Bronchial epithelial cell (primary cell): Measurements from ENCODE around the gene EPHA6. TPM values are rescaled to one million over a fixed set of nuclear protein-coding genes. Genes with fewer than 3 reads are reported as not detected.

ENCODE experiments used
- DNase-seq: peaks from one replicate; pipeline ENCODE4 v3.0.0-alpha.2; 2010; ENCODE audit warnings: low read depth
- FAIRE-seq: peaks from 2 replicates; lab custom pipeline; 2011; peaks lifted over from hg19 to GRCh38; lab: Jason Lieb, UNC
- H3K27me3 ChIP-seq: 2 replicates; pipeline ENCODE4 v1.5.1; 2011; ENCODE audit warnings: low read length; ENCODE audit not compliant: control insufficient read depth, insufficient read depth
- H3K36me3 ChIP-seq: 2 replicates; pipeline ENCODE4 v1.5.1; 2011; ENCODE audit warnings: low read length; ENCODE audit not compliant: control insufficient read depth, insufficient read depth
- H3K4me3 ChIP-seq: 2 replicates; pipeline ENCODE4 v1.5.1; 2011; ENCODE audit warnings: mild to moderate bottlenecking, low read depth, low read length, control low read depth
- total RNA-seq: library from RNA; depleted of rRNA; stranded (reverse); fragments of >200 nt; gene quantifications from 2 replicates; pipeline ENCODE4 v1.2.1, GENCODE V29; 2014
- TF ChIP-seq, protein P1 (sequence below): IDR thresholded peaks from 2 replicates; pipeline ENCODE4 v1.5.1; 2011; ENCODE audit warnings: mild to moderate bottlenecking, moderate library complexity, low read length, control low read depth, inconsistent platforms; ENCODE audit not compliant: insufficient read depth, severe bottlenecking

EPHA6 gene
- total RNA-seq, 1 donor from 2014 or later, result 0.26 TPM

DNA sequence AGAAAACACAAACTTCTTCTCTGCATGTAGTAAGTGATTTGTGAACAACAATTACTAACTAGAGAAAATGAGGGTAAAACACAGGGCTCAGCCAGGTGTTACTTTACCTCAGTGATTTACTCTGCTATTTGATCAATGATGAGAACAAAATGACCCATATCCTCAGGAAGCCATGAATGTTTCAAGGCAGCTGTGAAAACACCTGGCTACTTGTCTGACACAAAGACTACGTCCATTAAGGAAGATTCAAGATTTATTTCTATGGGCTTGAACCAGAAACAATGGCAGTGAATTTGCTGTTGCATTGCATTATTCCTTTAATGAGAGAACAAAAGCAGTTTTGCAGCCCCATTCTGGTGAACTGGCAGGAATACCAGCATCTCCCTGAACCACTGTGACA is 575.5 kb downstream of the EPHA6 start:
- TF ChIP-seq, protein P1, sequence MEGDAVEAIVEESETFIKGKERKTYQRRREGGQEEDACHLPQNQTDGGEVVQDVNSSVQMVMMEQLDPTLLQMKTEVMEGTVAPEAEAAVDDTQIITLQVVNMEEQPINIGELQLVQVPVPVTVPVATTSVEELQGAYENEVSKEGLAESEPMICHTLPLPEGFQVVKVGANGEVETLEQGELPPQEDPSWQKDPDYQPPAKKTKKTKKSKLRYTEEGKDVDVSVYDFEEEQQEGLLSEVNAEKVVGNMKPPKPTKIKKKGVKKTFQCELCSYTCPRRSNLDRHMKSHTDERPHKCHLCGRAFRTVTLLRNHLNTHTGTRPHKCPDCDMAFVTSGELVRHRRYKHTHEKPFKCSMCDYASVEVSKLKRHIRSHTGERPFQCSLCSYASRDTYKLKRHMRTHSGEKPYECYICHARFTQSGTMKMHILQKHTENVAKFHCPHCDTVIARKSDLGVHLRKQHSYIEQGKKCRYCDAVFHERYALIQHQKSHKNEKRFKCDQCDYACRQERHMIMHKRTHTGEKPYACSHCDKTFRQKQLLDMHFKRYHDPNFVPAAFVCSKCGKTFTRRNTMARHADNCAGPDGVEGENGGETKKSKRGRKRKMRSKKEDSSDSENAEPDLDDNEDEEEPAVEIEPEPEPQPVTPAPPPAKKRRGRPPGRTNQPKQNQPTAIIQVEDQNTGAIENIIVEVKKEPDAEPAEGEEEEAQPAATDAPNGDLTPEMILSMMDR, result no peak
- H3K4me3 ChIP-seq, result no peak overlapping the region
- no peaks in the 10 kb centered on the region for H3K27me3 ChIP-seq
- DNase-seq, result no peak
- FAIRE-seq, result no peak
- H3K36me3 ChIP-seq, result no peaks in the 10 kb centered on the region

DNA sequence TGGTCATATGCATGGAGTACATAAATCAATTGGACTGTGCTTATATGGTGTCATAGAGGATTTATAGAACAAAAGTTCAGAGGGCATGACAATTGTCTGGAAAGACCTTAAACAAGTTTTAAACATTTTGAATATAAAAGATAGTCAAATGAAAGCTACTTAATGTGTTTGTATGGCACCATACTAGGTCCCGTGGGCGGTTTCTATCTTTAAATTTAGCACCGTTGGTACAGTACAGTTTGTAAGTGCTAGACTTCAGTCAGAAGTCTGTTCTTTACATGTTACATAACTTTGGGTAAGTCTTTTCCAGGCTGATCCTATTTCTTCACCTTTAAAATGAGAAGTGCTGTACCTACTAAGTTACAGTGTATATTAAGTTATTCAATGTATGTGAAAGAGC is 576.8 kb downstream of the EPHA6 start:
- H3K4me3 ChIP-seq, result no peak overlapping the region
- TF ChIP-seq, protein P1, result no peak
- no peak for FAIRE-seq
- no peak for DNase-seq
- H3K36me3 ChIP-seq, result no peaks in the 10 kb centered on the region
- H3K27me3 ChIP-seq, result no peaks in the 10 kb centered on the region

GRCh38 chr3:97409612-97410011 is 595.2 kb downstream of the EPHA6 start:
- Histone ChIP-seq H3K27me3 (no peaks in the 10 kb centered on the region), H3K4me3 (no peak overlapping the region), H3K36me3 (no peaks in the 10 kb centered on the region)
- TF ChIP-seq, protein P1, result no peak
- DNase-seq, result no peak
- FAIRE-seq, result no peak

GRCh38 chr3:97421565-97421964 is 607.2 kb downstream of the EPHA6 start:
- DNase-seq (no peak), FAIRE-seq (no peak)

DNA sequence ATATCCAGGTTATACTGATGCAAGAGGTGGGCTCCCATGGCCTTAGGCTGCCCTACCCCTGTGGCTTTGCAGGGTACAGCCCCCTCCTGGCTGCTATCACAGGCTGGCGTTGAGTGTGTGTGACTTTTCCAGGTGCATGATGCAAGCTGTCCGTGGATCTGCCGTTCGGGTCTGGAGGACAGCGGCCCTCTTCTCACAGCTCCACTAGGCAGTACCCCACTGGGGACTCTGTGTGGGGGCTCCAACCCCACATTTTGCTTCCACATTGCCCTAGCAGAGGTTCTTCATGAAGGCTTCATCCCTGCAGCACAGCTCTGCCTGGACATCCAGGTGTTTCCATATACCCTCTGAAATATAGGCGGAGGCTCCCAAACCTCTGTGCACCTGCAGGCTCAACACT is 610.6 kb downstream of the EPHA6 start:
- FAIRE-seq (no peak), DNase-seq (no peak)
- H3K36me3 ChIP-seq, result no peaks in the 10 kb centered on the region
- H3K27me3 ChIP-seq, result no peaks in the 10 kb centered on the region
- H3K4me3 ChIP-seq, result no peak overlapping the region
- TF ChIP-seq, protein P1, result no peak

More at GRCh38 chr3:97421565-97421964, 607.2 kb downstream of the EPHA6 start:
- H3K4me3 ChIP-seq, result no peak overlapping the region
- H3K27me3 ChIP-seq, result no peaks in the 10 kb centered on the region
- no peaks in the 10 kb centered on the region for H3K36me3 ChIP-seq
- TF ChIP-seq, protein P1, result no peak

DNA sequence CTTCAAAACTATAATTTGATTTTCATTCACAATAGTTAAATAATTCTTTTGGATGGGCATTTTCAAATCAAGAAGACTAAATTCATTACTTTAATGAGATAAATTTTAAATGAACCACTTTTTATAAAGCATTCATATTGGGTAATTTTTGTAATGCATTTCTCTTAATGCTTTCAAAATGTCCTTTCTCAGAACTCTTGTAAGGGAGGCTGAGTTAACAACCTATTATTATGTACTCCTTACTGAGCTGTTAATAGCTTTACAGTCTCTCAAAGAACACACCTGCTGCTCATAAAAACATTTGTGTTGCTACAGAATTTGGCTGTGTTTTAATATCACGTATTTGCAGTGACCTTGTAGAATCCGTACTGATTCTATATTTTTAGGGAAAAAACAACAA is 616.2 kb downstream of the EPHA6 start:
- Histone ChIP-seq H3K4me3 (no peak overlapping the region), H3K27me3 (no peaks in the 10 kb centered on the region), H3K36me3 (no peaks in the 10 kb centered on the region)
- no peak for FAIRE-seq
- DNase-seq, result no peak
- TF ChIP-seq, protein P1, result no peak
